GM18870 (cell line): ENCODE measurements around the gene SYT8.

Experiments
- ATAC-seq: cut with Tn5 transposase; IDR thresholded peaks from one replicate; pipeline ENCODE4 v1.9.1; 2021; ENCODE audit warnings: moderate library complexity; ENCODE audit not compliant: unreplicated experiment

SYT8 gene

DNA sequence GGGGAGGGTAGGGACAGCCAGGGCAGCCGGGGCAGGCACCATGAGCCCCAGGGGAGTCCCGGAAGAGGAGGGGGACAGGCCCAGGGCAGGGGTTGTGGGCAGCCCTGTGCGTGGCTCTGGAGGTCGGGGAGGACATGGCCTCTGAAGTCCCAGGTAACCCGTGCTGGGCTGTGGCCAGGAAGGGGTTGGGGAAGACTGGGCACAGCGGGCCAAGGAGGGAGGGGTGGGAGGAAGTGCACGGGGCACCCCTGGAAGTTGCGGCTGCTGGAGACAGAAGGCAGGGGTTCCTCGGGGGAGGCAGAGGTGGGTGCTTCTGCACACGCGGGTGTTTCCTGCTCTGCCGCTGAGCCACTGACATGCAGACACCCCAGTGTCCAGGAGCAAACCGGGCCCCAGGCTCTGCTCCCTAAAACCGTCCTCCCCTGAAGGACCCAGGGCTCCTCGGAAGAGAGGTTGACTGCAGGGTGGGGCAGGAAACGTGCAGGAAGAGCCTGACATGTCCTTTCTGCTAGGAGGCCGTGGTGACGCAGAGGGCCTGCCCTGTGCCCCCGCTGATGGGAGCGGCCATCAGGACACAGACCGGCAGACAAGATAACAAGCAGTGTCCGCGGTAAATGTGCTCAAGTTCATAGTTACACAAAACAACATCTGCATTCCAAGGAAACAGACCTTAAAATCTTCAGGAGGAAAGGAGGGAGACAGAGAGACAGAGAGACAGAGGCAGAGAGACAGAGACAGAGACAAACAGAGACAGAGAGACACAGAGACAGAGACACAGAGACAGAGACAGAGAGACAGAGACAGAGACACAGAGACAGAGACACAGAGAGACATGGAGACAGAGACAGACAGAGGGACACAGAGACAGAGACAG lies 9.7 kb downstream of the SYT8 start:
- no peak for ATAC-seq

DNA sequence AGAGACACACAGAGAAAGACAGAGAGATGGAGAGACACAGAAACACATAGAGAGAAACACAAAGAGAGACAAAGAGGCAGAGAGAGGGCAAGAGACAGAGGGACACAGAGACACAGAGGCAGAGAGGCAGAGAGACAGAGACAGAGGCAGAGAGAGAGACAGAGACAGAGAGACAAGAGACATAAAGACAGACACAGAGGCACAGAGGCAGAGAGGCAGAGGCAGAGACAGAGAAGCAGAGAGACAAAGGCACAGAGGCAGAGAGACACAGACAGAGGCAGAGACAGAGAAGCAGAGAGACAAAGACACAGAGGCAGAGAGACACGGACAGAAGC lies 10.3 kb downstream of the SYT8 start:
- ATAC-seq, result no peak

DNA sequence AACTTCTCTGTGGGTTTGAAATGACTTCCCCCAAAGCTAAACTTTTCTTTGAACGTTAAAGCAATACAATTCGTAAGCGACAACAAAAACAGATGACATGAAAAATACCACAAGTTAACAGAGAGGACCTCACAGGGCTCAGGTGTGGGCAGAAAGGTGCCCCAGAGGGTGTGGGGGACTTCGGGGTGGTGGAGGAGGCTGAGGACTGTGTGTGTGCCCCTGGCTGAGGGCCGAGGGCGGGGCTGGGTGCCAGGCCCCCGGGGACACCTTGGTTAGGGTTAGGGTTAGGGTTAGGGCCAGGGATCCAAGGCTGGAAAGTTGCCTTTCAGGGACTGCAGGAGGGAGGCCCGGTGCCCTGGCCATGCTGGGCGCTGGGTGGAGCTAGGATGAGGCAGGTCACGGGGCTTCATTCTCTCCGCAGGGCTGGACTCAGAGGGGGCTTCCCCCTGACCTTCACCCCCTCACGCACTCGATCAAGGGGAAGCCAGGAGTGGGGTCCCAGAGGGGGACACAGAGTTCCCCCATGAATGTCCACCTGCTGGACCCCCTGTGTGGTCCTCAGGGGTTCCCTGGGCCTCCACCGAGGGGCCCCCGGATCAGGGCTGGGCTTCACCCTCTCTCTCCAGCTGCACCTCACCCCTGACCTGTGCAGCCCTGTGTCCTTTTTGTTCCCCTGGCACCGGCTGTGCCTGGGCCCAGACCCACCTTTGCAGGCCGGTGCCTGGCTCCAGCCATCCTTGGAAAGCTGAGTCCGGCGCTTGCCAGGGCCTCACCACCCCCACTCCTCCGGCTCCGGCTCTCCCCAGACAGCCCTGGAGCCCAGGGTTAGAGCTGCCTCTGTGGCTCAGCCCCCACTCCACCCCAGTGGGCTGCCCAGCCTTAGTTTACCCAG lies 11.0 kb downstream of the SYT8 start:
- no peak for ATAC-seq

DNA sequence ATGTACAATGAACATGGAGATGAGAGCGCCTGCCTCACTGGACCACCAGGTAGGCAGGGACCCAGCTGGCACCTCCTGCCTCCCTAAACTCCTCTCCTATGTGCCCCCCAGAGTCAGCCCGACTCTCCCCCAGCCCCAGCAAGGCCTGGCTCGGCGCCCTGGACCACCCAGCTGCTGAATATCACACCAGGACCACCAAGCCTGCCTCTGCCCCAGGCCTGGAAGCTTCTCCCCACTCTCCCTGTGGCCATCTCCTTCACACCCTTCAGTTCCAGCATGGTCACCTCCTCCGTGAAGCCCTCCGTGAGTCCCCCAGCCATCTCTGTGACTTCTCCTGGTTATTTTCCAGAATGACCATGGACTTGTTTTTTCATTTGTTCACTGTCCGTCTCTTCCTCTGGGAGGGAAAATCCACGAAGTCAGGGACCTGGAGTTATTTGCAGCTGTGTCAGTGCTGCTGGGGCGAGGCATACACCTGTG lies 11.7 kb downstream of the SYT8 start:
- ATAC-seq, result no peak

DNA sequence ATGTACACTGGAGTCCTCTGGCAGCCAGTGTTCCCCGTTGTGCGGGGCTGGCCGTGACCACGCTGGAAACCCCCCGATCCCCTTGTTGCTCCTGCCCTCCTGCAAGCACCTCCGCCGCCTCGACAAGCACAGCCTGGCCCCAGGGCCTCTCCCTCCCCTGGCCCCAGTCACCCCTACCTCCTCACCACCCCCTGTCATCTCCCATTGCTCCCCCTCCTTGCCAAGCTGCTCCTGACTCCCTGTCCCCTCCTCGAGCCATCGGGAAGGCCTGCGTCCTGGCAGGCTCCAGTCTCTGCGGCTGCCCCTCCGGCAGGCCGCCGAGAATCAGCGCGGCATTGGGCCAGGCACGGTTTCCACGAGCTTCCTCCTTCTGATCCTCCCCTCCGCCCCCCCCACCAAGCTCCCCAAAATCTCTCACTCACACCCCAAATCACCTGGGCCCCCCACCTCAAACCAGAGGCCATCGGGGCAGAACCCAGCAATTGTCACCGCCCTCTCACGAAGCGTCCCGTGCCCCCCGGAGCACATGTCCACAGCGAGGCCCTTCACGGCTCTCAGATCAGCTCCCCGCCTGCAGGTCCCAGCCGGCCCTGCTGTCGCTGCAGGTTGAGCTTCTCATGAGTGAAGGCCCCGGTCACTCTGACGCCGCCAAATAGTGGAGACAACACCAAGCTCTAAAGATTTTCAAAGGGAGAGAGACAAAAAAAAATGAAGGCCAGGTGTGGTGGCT lies 12.4 kb downstream of the SYT8 start:
- no peak for ATAC-seq

DNA sequence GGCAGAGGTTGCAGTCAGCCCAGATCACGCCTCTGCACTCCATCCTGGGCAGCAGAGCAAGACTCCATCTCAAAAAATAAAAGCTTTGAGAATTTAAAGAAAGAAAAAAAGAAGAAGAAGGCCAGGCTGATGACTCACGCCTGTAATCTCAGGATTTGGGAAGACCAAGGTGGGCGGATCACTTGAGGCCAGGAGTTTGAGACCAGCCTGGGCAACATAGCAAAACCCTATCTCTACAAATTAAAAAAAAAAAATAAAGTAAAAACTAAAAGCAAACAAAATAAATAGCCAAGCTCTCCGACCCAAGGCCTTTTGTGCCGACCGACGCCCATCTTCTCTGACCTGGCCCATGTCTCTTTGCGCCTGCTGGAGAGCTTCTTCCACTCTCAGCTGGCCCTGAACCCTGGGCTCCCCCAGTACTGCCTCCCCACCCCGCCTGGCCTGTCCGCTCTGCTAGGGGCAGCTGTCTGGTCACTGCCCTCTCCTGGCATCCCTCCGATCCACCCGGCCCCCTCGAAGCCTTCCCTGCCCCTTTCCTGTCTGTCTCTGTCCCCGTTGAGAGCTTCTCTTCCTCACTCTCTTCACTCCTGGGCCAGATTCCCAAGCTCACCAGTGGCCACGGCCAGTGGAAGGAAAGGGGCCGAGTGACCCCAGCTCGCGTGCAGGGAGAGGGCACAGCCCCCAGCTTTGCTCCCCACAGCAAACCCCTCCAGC lies 13.3 kb downstream of the SYT8 start:
- ATAC-seq, result no peak

DNA sequence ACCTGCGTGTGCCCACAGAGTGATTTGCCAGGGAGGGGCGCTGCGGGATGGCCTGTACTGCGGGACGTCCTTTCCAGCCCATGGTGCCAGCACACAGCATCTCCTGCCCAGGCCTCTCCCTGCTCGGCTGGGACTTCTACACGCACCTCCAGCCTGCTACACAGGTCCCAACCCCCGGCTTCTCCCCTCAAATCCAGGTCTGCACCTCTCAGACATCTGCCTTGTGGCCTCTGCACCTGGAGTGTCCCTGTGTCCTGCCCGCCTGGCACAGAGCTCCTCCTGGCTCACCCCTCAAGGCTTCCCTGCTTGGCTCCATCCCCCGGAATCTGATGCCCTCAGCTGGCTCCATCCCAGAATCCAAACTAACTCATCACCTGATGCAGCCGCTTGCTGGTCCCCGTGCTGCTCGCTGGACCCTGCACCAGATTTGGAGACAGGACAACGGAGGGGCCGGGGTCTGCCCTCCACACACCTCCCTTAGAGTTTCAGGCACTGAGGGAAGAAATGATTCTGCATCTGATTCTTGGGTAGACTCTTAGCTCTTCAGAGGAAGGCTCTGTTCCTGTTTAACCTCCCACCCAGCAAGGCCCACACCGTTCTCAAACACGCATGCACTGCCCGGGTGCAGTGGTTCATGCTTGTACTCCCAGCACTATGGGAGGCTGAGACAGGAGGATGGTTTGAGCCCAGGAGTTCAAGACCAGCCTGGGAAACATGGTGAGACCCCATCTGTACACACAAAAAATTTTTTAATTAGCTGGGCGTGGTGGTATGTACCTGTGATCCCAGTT lies 14.0 kb downstream of the SYT8 start:
- ATAC-seq, result no peak

GRCh38 chr11:1851468-1852180 lies 16.8 kb downstream of the SYT8 start:
- no peak for ATAC-seq

DNA sequence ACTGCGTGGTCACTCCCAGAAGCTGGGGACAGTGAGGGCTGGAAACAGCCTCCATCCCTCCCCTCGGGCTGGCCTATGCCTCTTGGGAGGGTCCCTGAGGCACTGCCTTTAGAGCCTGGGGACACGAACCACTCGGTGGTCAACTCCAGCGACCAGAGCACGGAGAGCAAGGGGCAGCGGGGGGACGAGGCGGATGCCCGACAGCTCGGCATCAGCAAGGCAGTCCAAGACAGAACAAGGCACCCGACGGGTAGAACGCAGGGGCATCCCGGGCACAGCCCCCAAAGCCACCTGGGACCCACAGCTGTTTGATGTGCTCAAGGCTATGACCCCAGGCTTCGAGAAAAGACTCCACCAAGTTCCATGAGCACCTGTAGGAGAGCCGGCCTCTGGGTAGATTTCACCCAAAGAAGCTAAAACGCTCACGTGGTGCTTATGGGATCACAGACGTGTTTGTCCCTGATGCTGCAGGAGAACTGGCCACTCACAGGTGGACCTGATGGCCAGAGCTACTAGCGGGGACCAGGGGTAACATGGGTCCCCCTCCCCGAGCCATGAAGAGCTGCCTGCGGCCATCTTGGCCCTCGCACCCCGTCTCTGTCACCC lies 17.6 kb downstream of the SYT8 start:
- ATAC-seq, result no peak

DNA sequence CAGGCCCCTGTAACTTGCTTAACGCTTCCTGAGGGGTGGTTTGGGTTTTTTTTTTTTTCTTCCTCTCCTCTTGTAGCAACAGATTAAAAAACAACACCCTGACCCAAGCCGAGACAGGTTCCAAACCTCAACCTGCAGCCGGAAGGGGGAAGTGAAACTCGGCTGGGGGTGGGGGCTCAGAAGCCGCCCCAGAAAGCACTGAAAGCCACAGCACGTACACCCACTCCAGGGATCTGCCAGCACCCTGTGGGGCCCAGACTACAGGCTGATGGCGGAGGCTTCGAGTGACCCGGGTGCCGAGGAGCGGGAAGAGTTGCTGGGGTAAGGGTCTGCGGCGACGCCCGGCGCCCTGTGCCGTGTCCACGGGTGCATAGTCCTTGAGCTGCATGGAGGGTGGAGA lies 18.1 kb downstream of the SYT8 start, which contains the start of gene LSP1:
Gene LSP1 (plus strand): TSS at position 208 of the 400 bp plus-strand sequence. CDS start 61 bp downstream, at position 269.
- ATAC-seq, result no peak

GRCh38 chr11:1853376-1854131 lies 18.8 kb downstream of the SYT8 start:
- ATAC-seq, result no peak

DNA sequence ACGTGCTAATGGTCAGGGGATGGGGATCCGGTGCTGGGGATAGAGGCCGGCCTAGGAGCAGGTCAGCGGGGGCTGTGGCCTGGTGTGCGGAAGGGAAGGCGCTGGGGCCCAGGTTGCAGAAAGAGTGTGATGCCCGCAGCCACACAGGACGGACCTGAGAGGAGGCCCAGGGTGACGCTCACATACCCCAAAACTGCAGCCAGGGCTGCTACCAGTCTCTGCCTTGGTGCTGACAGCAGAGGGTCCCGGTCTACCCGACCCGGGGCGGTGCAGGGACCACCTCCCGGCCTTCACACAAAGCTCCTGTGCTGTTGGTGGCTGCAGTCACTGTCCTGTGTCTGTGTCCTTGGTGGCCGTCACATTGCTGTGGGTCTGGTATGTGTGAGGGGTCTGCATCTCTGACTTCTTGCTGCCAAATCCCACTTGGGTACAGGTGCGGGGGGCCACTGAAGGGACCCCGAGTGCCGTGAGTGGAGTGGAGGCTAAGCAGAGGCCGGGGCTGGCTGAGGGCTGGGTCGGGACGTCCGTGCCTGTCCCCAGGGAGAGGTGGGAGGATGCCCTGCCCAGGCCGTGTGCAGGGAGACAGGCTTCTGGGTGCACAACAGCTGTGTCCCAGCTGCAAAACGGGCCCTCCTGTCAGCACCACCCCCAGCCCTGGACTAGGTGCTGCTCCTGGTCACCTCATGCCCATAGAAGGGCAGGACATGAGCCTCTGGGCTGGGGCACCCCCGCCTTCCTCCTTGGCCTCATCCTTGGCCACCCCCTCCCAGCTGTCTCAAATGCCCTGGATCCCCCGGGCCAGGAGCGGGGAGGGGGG lies 19.6 kb downstream of the SYT8 start:
- peak; percentile 8 for ATAC-seq

DNA sequence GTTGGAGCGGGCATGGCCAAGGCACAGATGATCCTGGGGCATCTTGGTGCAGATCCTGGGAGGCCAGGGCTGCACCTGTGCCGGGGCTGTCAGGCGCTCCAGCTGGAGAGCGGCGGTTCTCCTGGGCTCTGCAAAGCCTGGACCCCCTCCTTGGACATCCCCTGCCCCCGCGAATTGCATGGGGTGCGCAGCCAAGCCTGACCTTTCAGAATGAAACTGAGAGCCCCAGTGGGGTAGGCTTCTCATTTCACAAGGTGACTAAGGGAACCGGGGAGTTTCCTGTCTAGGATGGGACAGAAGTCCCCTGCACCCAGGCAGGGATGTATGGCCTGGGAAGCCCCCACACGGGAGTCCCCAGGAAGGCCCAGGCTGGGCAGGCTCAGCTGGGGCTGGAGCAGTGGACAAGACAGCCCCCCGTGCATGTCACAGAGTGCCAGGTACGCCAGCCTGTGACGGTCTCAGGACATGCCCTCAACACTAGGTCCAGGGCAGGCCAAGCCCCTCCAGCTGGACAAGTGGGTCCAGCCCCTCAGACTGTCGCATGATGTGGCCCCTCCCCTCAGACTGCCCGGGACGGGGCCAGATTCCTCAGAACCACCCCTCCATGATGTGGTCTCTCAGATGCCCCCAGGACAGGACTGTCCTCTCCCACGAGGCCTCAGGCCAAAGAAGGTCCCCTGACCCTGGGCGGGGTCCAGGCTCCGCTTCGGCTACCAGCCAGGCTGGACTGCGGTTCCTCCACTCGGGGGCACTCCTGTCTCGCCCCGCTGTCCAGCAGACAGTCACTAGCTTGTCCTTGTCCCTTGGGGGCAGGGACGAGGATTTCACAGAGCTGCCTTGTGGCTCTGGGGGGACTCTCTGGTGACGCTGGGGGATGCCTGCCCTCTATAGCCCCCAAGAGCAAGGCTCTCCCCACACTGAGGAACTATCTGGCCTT lies 20.4 kb downstream of the SYT8 start:
- peak; percentile 25 for ATAC-seq

GRCh38 chr11:1855886-1856265 lies 21.1 kb downstream of the SYT8 start:
- ATAC-seq, result no peak

DNA sequence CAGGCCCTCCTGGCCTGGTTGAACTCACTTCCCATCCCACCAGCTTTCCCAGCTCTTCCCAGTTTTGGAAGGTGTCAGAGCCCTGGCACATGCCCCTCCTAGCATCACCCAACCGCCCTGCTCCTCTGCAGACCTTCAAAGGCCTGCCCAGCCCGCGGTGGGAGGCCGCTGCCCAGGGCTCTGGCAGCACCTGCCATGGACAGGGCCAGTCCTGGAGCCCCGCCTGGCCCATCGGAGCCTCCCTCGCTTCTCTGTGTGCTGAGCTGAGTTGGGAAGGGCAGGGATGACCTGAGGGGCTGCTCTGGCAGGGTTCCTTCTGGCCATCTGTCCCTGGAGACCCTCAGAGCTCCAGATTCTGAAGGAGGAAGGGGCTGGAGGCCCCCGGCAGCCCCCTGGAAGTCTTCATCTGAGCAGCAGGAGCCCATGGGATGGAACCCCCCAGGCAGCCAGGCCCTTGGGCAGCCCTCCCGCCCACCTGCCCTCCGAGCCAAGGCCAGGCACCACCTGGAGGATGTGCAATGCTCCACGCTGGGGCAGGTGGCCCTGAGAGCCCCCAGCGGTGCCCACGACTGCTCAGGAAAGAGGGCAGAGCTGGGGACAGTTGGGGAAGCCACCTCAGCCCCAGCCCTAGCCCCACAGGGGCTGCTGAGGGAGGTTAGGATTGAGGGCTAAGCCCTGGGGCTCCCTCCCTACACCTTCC lies 21.7 kb downstream of the SYT8 start:
- no peak for ATAC-seq
